HG03575 (cell line): ENCODE data around the gene NUCB2.
"Not testable (repeated sequence)": the region's sequence is repeated elsewhere in the genome, so short reads cannot be mapped to it uniquely, and the experiment has no call there.

ENCODE experiments used
- ATAC-seq: cut with Tn5 transposase; IDR thresholded peaks from one replicate; pipeline ENCODE4 v1.9.1; 2021; ENCODE audit not compliant: unreplicated experiment, insufficient number of reproducible peaks, low FRiP score; ENCODE audit errors: extremely low read depth

NUCB2 gene

GRCh38 chr11:17276236-17277023, at the start of gene NUCB2:
NUCB2 (plus strand) TSS chr11:17276739; CDS start chr11:17295324, 18,585 bp downstream.
- ATAC-seq = peak; percentile 65

- not testable (repeated sequence) for ATAC-seq
Observed at GRCh38 chr11:17228186-17228925, 48.2 kb upstream of the NUCB2 start.

GRCh38 chr11:17229481-17230152, 46.9 kb upstream of the NUCB2 start:
- no peak for ATAC-seq

- peak; percentile 70 for ATAC-seq
Observed at GRCh38 chr11:17230867-17231851, 45.4 kb upstream of the NUCB2 start.

GRCh38 chr11:17233101-17233500, 43.4 kb upstream of the NUCB2 start:
- no peak for ATAC-seq

GRCh38 chr11:17238377-17238776, 38.2 kb upstream of the NUCB2 start:
- no peak for ATAC-seq

GRCh38 chr11:17239927-17240326, 36.6 kb upstream of the NUCB2 start:
- ATAC-seq = not testable (repeated sequence)

- no peak for ATAC-seq
Observed at GRCh38 chr11:17240780-17241179, 35.8 kb upstream of the NUCB2 start.

GRCh38 chr11:17242954-17243353, 33.6 kb upstream of the NUCB2 start:
- ATAC-seq = not testable (repeated sequence)

GRCh38 chr11:17244046-17244445, 32.5 kb upstream of the NUCB2 start:
- peak; percentile 75 for ATAC-seq

- ATAC-seq = no peak
Observed at GRCh38 chr11:17250561-17251350, 25.8 kb upstream of the NUCB2 start.

- ATAC-seq = no peak
Observed at GRCh38 chr11:17252704-17253103, 23.8 kb upstream of the NUCB2 start.

GRCh38 chr11:17256512-17256911, 20.0 kb upstream of the NUCB2 start:
- ATAC-seq = no peak

GRCh38 chr11:17257196-17257595, 19.3 kb upstream of the NUCB2 start:
- no peak for ATAC-seq

GRCh38 chr11:17258670-17259069, 17.9 kb upstream of the NUCB2 start:
- no peak for ATAC-seq

- no peak for ATAC-seq
Observed at GRCh38 chr11:17259519-17259918, 17.0 kb upstream of the NUCB2 start.

GRCh38 chr11:17260020-17260419, 16.5 kb upstream of the NUCB2 start:
- no peak for ATAC-seq

- ATAC-seq = no peak
Observed at GRCh38 chr11:17263769-17264168, 12.8 kb upstream of the NUCB2 start.
